Measurements from ENCODE around the gene DENND2C.

Gene DENND2C

DNA sequence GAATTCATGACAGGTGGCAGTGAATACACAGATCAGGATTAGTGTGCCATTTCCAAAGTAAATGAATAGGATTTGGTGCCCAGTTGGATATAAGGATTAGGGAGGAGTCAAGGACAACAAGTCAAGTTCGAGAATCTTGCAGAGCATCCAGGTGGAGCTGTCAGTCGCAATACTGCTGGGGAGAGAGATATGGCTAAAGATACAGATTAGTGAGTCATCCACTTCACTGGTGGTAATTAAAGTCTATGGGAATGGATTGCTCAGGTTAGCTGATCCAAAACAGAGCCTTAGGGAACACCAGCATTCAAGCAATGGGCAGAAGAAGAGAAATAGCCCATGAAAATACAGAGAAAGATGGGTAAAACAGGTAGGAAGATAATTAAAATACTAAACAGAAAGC lies 115.3 kb downstream of the DENND2C start:
- H3K27ac ChIP-seq, result no peak overlapping the region
- TF ChIP-seq POLR2AphosphoS5 (IDR thresholded peaks at IDR 0.05; ENCODE audit: borderline replicate concordance, low read depth, low read length) (no peak), FOXP2 (optimal IDR thresholded peaks at IDR 0.05; ENCODE audit: control extremely low read depth, extremely low read length, insufficient read depth) (no peak), EZH2 (IDR thresholded peaks at IDR 0.05) (no peak)
- H3K4me3 ChIP-seq, result no peak overlapping the region

DNA sequence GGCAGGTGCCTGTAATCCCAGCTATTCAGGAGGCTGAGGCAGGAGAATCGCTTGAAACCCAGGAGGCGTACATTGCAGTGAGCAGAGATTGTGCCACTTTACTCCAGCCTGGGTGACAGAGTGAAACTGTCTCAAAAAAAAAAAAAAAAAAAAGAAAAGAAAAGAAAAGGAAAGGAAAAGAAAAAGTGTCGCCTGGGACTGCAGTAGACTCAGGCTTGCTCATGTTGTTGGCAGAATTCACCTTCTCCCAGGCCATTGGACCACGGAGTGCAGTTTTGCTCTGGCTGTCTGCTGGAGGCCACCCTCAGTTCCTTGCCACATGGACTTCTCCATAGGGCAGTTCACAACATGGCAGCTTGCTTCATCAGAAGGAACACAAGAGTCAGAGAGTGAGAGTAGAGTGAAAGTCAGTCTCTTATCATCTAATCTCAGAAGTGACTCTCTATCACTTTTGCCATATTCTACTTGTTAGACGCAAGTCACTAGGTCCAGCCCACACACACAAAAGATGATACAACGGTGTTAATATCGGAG lies 117.7 kb downstream of the DENND2C start:
- no peak overlapping the region for H3K9ac ChIP-seq (ENCODE audit: insufficient read length)
- no peaks in the 10 kb centered on the region for H3K36me3 ChIP-seq (ENCODE audit: insufficient read depth, low read length)
- H3K27ac ChIP-seq, result no peak overlapping the region
- TF ChIP-seq POLR2AphosphoS5 (IDR thresholded peaks at IDR 0.05; ENCODE audit: borderline replicate concordance, low read depth, low read length) (no peak), EZH2 (IDR thresholded peaks at IDR 0.05) (no peak), FOXP2 (optimal IDR thresholded peaks at IDR 0.05; ENCODE audit: control extremely low read depth, extremely low read length, insufficient read depth) (no peak)
- DNase-seq (ENCODE audit: low read depth, low spot score), result no peak
- no peak overlapping the region for H3K4me3 ChIP-seq
- no peaks in the 10 kb centered on the region for H3K9me3 ChIP-seq (ENCODE audit: low read depth, low read length)

More for the DNA sequence above, 115.3 kb downstream of the DENND2C start:
- H3K9ac ChIP-seq (ENCODE audit: insufficient read length), result no peak overlapping the region
- no peaks in the 10 kb centered on the region for H3K9me3 ChIP-seq (ENCODE audit: low read depth, low read length)
- no peaks in the 10 kb centered on the region for H3K36me3 ChIP-seq (ENCODE audit: insufficient read depth, low read length)
- no peak for DNase-seq (ENCODE audit: low read depth, low spot score)

DNA sequence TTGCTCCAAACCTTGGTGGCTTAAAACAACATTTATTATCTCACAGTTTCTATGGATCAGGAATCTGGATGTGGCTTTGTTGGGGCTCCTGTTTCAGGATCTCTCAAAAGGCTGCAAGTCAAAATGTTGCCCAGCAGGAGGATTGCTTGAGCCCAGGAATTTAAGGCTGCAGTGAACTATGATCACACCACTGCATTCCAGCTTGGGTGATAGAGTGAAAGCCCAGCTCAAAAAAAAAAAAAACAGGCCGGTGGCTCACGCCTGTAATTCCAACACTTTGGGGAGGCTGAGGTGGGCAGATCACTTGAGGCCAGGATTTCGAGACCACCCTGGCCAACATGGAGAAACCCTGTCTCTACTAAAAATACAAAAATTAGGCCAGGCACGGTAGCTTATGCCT lies 118.4 kb downstream of the DENND2C start:
- no peak for DNase-seq (ENCODE audit: low read depth, low spot score)
- H3K9ac ChIP-seq (ENCODE audit: insufficient read length), result no peak overlapping the region
- no peaks in the 10 kb centered on the region for H3K36me3 ChIP-seq (ENCODE audit: insufficient read depth, low read length)
- no peak overlapping the region for H3K27ac ChIP-seq
- TF ChIP-seq POLR2AphosphoS5 (IDR thresholded peaks at IDR 0.05; ENCODE audit: borderline replicate concordance, low read depth, low read length) (no peak), EZH2 (IDR thresholded peaks at IDR 0.05) (no peak), FOXP2 (optimal IDR thresholded peaks at IDR 0.05; ENCODE audit: control extremely low read depth, extremely low read length, insufficient read depth) (no peak)
- H3K4me3 ChIP-seq, result no peak overlapping the region
- no peaks in the 10 kb centered on the region for H3K9me3 ChIP-seq (ENCODE audit: low read depth, low read length)

DNA sequence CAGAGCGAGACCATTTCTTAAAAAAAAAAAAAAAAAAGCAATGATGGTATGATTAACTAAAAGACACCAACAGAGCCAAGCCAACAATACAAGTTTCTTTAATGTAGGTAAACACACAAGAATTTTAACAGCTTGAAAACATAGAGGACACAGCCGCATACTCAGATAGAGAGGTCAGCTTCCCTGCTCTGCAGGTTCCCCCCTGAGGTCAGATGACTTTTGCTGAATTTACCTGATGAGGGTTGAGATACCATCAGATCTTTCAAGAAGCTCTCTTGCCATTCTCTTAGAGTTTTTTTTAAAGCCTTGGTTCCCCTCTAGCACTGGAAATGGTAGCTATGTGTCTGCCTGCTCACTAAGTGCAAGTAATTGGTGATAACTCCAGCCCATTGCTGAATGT lies 119.5 kb downstream of the DENND2C start:
- Histone ChIP-seq H3K9ac (ENCODE audit: insufficient read length) (no peak overlapping the region), H3K36me3 (ENCODE audit: insufficient read depth, low read length) (no peaks in the 10 kb centered on the region), H3K27ac (no peak overlapping the region), H3K9me3 (ENCODE audit: low read depth, low read length) (no peaks in the 10 kb centered on the region), H3K4me3 (no peak overlapping the region)
- DNase-seq (ENCODE audit: low read depth, low spot score), result no peak
- TF ChIP-seq EZH2 (IDR thresholded peaks at IDR 0.05) (no peak), POLR2AphosphoS5 (IDR thresholded peaks at IDR 0.05; ENCODE audit: borderline replicate concordance, low read depth, low read length) (no peak), FOXP2 (optimal IDR thresholded peaks at IDR 0.05; ENCODE audit: control extremely low read depth, extremely low read length, insufficient read depth) (no peak)

DNA sequence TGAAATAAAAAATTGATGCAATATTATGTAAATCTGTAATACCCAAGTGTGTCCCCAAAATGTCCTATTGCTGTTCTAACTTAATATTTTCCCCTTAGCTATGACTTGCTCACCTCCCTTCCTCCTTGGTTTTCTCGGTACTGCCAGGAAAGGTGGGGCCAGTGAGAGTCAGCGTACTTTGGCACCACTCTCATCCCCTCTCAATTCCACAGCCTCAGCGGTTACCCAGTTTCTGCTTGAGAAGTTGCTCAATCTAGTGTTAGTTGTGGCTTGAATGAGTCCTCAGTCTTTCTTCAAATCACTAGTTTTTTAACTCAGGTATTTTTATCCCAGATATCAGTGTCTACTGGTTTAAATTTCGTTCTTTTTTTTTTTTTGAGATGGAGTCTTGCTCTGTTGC lies 120.7 kb downstream of the DENND2C start:
- no peaks in the 10 kb centered on the region for H3K36me3 ChIP-seq (ENCODE audit: insufficient read depth, low read length)
- H3K9me3 ChIP-seq (ENCODE audit: low read depth, low read length), result no peaks in the 10 kb centered on the region
- H3K9ac ChIP-seq (ENCODE audit: insufficient read length), result no peak overlapping the region
- no peak overlapping the region for H3K27ac ChIP-seq
- no peak overlapping the region for H3K4me3 ChIP-seq
- DNase-seq (ENCODE audit: low read depth, low spot score), result no peak
- TF ChIP-seq POLR2AphosphoS5 (IDR thresholded peaks at IDR 0.05; ENCODE audit: borderline replicate concordance, low read depth, low read length), result no peak
- no peak for TF ChIP-seq FOXP2 (optimal IDR thresholded peaks at IDR 0.05; ENCODE audit: control extremely low read depth, extremely low read length, insufficient read depth)
- TF ChIP-seq EZH2 (IDR thresholded peaks at IDR 0.05), result no peak

DNA sequence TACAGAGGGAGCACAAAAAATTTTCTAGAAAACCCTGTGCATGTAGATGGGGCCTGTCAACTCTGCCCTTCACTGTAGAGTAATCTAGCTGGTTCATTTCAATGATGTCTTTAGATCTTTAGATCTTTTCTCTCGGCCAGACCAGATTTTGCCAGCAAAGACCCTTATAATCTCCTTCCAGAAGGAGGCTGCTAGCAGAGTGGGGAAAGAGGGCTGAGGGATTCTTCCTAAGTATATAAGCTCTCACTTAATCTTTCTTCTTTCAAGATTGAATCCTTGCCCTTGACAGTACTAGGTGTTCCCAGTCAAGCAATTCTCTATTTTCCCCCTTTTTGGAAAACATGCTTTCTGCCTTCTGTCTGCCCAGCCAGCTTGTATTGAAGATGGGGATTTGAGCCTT lies 122.8 kb downstream of the DENND2C start:
- Histone ChIP-seq H3K9ac (ENCODE audit: insufficient read length) (no peak overlapping the region), H3K9me3 (ENCODE audit: low read depth, low read length) (no peaks in the 10 kb centered on the region), H3K27ac (no peak overlapping the region), H3K36me3 (ENCODE audit: insufficient read depth, low read length) (no peaks in the 10 kb centered on the region), H3K4me3 (no peak overlapping the region)
- TF ChIP-seq POLR2AphosphoS5 (IDR thresholded peaks at IDR 0.05; ENCODE audit: borderline replicate concordance, low read depth, low read length) (no peak), EZH2 (IDR thresholded peaks at IDR 0.05) (no peak), FOXP2 (optimal IDR thresholded peaks at IDR 0.05; ENCODE audit: control extremely low read depth, extremely low read length, insufficient read depth) (no peak)
- no peak for DNase-seq (ENCODE audit: low read depth, low spot score)

DNA sequence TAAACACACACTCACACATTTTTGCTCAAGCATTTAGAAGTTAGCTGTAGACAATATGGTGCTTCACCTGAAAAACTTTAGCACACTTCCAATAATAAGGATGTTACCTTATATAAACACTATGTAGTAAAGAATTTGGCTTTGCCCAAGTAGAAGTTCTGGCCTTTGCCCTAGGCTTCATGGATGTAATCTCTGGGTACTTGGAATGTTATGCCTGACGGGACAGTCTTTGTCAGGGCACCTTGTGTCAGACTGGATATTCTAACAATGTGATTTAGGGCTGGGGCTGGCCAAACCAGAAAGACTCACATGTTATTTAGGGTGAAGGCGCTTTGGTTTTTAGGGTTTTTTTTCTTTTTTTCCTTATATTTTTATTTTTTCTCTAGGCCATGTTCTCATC lies 124.1 kb downstream of the DENND2C start:
- Histone ChIP-seq H3K27ac (no peak overlapping the region), H3K9ac (ENCODE audit: insufficient read length) (no peak overlapping the region), H3K9me3 (ENCODE audit: low read depth, low read length) (no peaks in the 10 kb centered on the region), H3K36me3 (ENCODE audit: insufficient read depth, low read length) (no peaks in the 10 kb centered on the region), H3K4me3 (no peak overlapping the region)
- TF ChIP-seq POLR2AphosphoS5 (IDR thresholded peaks at IDR 0.05; ENCODE audit: borderline replicate concordance, low read depth, low read length) (no peak), EZH2 (IDR thresholded peaks at IDR 0.05) (no peak)
- no peak for DNase-seq (ENCODE audit: low read depth, low spot score)

DNA sequence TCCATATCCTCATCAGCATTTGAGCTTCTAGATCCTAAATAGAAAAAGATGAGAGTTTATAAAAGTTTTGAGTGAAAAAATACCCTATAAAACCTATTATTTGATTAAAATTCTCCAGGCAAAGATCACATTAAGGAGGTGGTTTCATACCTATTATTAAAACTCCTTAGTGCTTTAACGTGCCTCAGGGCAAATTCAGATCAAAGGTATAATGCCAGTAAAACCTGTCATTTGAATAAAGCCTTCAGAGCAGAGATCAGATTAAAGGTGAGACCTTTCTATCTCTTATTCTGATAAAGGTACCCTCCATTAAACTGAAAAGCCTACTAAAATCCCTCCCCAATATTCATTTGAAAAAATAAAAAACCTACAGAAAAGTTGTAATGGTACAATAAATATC lies 124.5 kb downstream of the DENND2C start:
- TF ChIP-seq EZH2 (IDR thresholded peaks at IDR 0.05) (no peak), POLR2AphosphoS5 (IDR thresholded peaks at IDR 0.05; ENCODE audit: borderline replicate concordance, low read depth, low read length) (no peak), FOXP2 (optimal IDR thresholded peaks at IDR 0.05; ENCODE audit: control extremely low read depth, extremely low read length, insufficient read depth) (no peak)
- H3K9me3 ChIP-seq (ENCODE audit: low read depth, low read length), result no peaks in the 10 kb centered on the region
- H3K27ac ChIP-seq, result no peak overlapping the region
- H3K36me3 ChIP-seq (ENCODE audit: insufficient read depth, low read length), result no peaks in the 10 kb centered on the region
- H3K9ac ChIP-seq (ENCODE audit: insufficient read length), result no peak overlapping the region
- no peak overlapping the region for H3K4me3 ChIP-seq
- DNase-seq (ENCODE audit: low read depth, low spot score), result no peak

DNA sequence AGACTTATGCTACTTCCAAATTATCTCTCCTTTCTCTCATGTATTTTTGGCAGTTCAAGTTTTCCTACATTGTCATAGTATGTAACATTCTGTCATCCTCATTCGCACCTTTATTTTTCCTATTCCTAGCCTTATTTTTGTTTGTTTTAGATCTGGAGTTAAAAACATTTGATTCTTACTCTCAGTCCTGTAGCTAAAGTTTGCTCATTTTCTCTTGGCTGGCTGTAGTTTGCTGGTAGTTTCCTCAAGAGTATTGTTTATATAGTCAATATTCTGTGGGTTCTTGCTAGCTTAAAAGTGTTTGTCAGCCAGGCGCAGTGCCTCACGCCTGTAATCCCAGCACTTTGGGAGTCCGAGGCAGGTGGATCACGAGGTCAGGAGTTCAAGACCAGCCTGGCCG lies 129.0 kb downstream of the DENND2C start:
- no peak overlapping the region for H3K27ac ChIP-seq
- TF ChIP-seq POLR2AphosphoS5 (IDR thresholded peaks at IDR 0.05; ENCODE audit: borderline replicate concordance, low read depth, low read length) (no peak), EZH2 (IDR thresholded peaks at IDR 0.05) (no peak), FOXP2 (optimal IDR thresholded peaks at IDR 0.05; ENCODE audit: control extremely low read depth, extremely low read length, insufficient read depth) (no peak)
- H3K4me3 ChIP-seq, result no peak overlapping the region
- DNase-seq (ENCODE audit: low read depth, low spot score), result no peak
- H3K9me3 ChIP-seq (ENCODE audit: low read depth, low read length), result no peaks in the 10 kb centered on the region
- no peaks in the 10 kb centered on the region for H3K36me3 ChIP-seq (ENCODE audit: insufficient read depth, low read length)
- no peak overlapping the region for H3K9ac ChIP-seq (ENCODE audit: insufficient read length)
